GM13976 (cell line): ENCODE data around the gene TMTC4.

Experiments
- DNase-seq: peaks from one replicate; pipeline ENCODE4 v3.0.0; 2012; ENCODE audit warnings: low spot score
- CTCF ChIP-seq: IDR thresholded peaks from 2 replicates; pipeline ENCODE4 v1.5.1; 2012; ENCODE audit warnings: borderline replicate concordance, mild to moderate bottlenecking; ENCODE audit not compliant: insufficient read depth; ENCODE audit errors: extremely low read depth, missing control alignments, control extremely low read depth
- in situ Hi-C: fragments of 300-500 bp; cut with MboI; formaldehyde crosslinking; loops from one replicate; pipeline ENCODE4 v1.12.0; 2022; ENCODE audit warnings: low sequenced_read_pairs, mixed read lengths, inconsistent platforms; ENCODE audit not compliant: unreplicated experiment

The TMTC4 gene

GRCh38 chr13:100646030-100646673, 28.4 kb downstream of the TMTC4 start:
- in situ Hi-C loops, result no loop called here
- TF ChIP-seq CTCF, result no peak
- no peak for DNase-seq

GRCh38 chr13:100645382-100645781, 29.2 kb downstream of the TMTC4 start:
- no peak for TF ChIP-seq CTCF
- in situ Hi-C loops, result no loop called here
- DNase-seq, result no peak

GRCh38 chr13:100644371-100644770, 30.2 kb downstream of the TMTC4 start:
- in situ Hi-C loops, result no loop called here
- no peak for DNase-seq
- TF ChIP-seq CTCF, result no peak

- in situ Hi-C loops, result no loop called here
- DNase-seq, result no peak
- no peak for TF ChIP-seq CTCF
These were observed 36.8 kb downstream of the TMTC4 start for GRCh38 chr13:100637796-100638195.

GRCh38 chr13:100637380-100637779, 37.2 kb downstream of the TMTC4 start:
- in situ Hi-C loops, result no loop called here
- no peak for DNase-seq
- no peak for TF ChIP-seq CTCF

GRCh38 chr13:100636441-100636840, 38.2 kb downstream of the TMTC4 start:
- in situ Hi-C loops, result no loop called here
- DNase-seq, result no peak
- TF ChIP-seq CTCF, result no peak
